HFFc6 (cell line): ENCODE data around the gene BMP7. TPM values are rescaled to one million over a fixed set of nuclear protein-coding genes. Genes with fewer than 3 reads are reported as not detected.

Source experiments
- DNase-seq: peaks from one replicate; pipeline ENCODE4 v3.0.0-alpha.2; 2018
- H3K27ac Mint-ChIP-seq: 2 replicates; pipeline ENCODE4 v1.8.0; 2020; ENCODE audit warnings: mild to moderate bottlenecking, mixed read lengths
- H3K27me3 Mint-ChIP-seq: 2 replicates; pipeline ENCODE4 v1.8.0; 2021; ENCODE audit warnings: mild to moderate bottlenecking, moderate library complexity, mixed read lengths; ENCODE audit not compliant: insufficient read depth
- H3K36me3 Mint-ChIP-seq: 2 replicates; pipeline ENCODE4 v1.8.0; 2021; ENCODE audit warnings: low read depth, mixed read lengths
- H3K4me1 Mint-ChIP-seq: 2 replicates; pipeline ENCODE4 v1.8.0; 2020; ENCODE audit warnings: low read depth, mixed read lengths
- H3K4me3 Mint-ChIP-seq: 2 replicates; pipeline ENCODE4 v1.8.0; 2020; ENCODE audit warnings: mild to moderate bottlenecking, moderate library complexity, mixed read lengths
- H3K9me3 Mint-ChIP-seq: 2 replicates; pipeline ENCODE4 v1.8.0; 2020; ENCODE audit warnings: mild to moderate bottlenecking, mixed read lengths
- CTCF ChIP-seq: fragments of 200-600 bp; sonication (generic); IDR thresholded peaks from 2 replicates; pipeline ENCODE4 v1.5.0; 2021; ENCODE audit warnings: antibody characterized with exemption, mild to moderate bottlenecking
- total RNA-seq, 6 experiments: library from RNA; stranded (reverse); fragmentation: NEBNext Ultra II Directional; extraction: Animal tissue kit (Norgen Biotek cat#: 25700); gene quantifications; 2 replicates in 1 of 6; 3 replicates in 5 of 6; pipeline ENCODE4 v1.2.3, GENCODE V29; 2021

Gene BMP7
- total RNA-seq, 6 experiments from 2014 or later, result not detected

GRCh38 chr20:57167971-57168701, 98.3 kb downstream of the BMP7 start:
- Mint-ChIP-seq H3K27me3 (peaks cover 11% of the 10 kb centered on the region), H3K36me3 (peaks cover 10% of the 10 kb centered on the region; the same call in 1 of the 2 replicates), H3K4me1 (peaks cover 12% of the 10 kb centered on the region; the same call in 1 of the 2 replicates), H3K27ac (no peak overlapping the region), H3K4me3 (no peak overlapping the region), H3K9me3 (peaks cover 8% of the 10 kb centered on the region; the same call in 1 of the 2 replicates)
- DNase-seq, result no peak
- TF ChIP-seq CTCF, result no peak

GRCh38 chr20:57167292-57167655, 99.2 kb downstream of the BMP7 start:
- H3K9me3 Mint-ChIP-seq, result peaks cover 11% of the 10 kb centered on the region; the same call in 1 of the 2 replicates
- peaks cover 12% of the 10 kb centered on the region; the same call in 1 of the 2 replicates for H3K4me1 Mint-ChIP-seq
- H3K4me3 Mint-ChIP-seq, result no peak overlapping the region
- peaks cover 10% of the 10 kb centered on the region; the same call in 1 of the 2 replicates for H3K36me3 Mint-ChIP-seq
- no peak for TF ChIP-seq CTCF
- no peak overlapping the region for H3K27ac Mint-ChIP-seq
- H3K27me3 Mint-ChIP-seq, result peaks cover 11% of the 10 kb centered on the region
- DNase-seq, result no peak

- peak; percentile 30 for DNase-seq
- H3K27me3 Mint-ChIP-seq, result peaks cover 13% of the 10 kb centered on the region
- H3K9me3 Mint-ChIP-seq, result peaks cover 11% of the 10 kb centered on the region; the same call in 1 of the 2 replicates
- no peak overlapping the region for H3K27ac Mint-ChIP-seq
- peaks cover 10% of the 10 kb centered on the region; the same call in 1 of the 2 replicates for H3K36me3 Mint-ChIP-seq
- H3K4me1 Mint-ChIP-seq, result peaks cover 12% of the 10 kb centered on the region; the same call in 1 of the 2 replicates
- no peak for TF ChIP-seq CTCF
- H3K4me3 Mint-ChIP-seq, result no peak overlapping the region
Measured at GRCh38 chr20:57166568-57167291, 99.7 kb downstream of the BMP7 start.

- peaks cover 10% of the 10 kb centered on the region for H3K27me3 Mint-ChIP-seq
- H3K4me3 Mint-ChIP-seq, result no peak overlapping the region
- peaks cover 11% of the 10 kb centered on the region; the same call in 1 of the 2 replicates for H3K9me3 Mint-ChIP-seq
- no peak for TF ChIP-seq CTCF
- H3K4me1 Mint-ChIP-seq, result peaks cover 12% of the 10 kb centered on the region; the same call in 1 of the 2 replicates
- peaks cover 10% of the 10 kb centered on the region; the same call in 1 of the 2 replicates for H3K36me3 Mint-ChIP-seq
- DNase-seq, result no peak
- no peak overlapping the region for H3K27ac Mint-ChIP-seq
Measured at GRCh38 chr20:57165427-57166004, 100.9 kb downstream of the BMP7 start.

- peaks cover 12% of the 10 kb centered on the region; the same call in 1 of the 2 replicates for H3K4me1 Mint-ChIP-seq
- no peak for DNase-seq
Measured at GRCh38 chr20:57164872-57165271, 101.6 kb downstream of the BMP7 start.

More at GRCh38 chr20:57164872-57165271, 101.6 kb downstream of the BMP7 start:
- H3K27ac Mint-ChIP-seq, result no peak overlapping the region
- peaks cover 10% of the 10 kb centered on the region; the same call in 1 of the 2 replicates for H3K36me3 Mint-ChIP-seq
- H3K4me3 Mint-ChIP-seq, result no peak overlapping the region
- H3K9me3 Mint-ChIP-seq, result peaks cover 11% of the 10 kb centered on the region; the same call in 1 of the 2 replicates
- H3K27me3 Mint-ChIP-seq, result peaks cover 10% of the 10 kb centered on the region
- TF ChIP-seq CTCF, result no peak
